Ishikawa (cell line): ENCODE data around the gene SPACA6.

Experiments
- CEBPB ChIP-seq: IDR thresholded peaks from 2 replicates; pipeline ENCODE4 v1.6.1; 2012
- CREB1 ChIP-seq: IDR thresholded peaks from 2 replicates; pipeline ENCODE4 v1.6.1; 2012; ENCODE audit warnings: low read depth
- EGR1 ChIP-seq: IDR thresholded peaks from 2 replicates; pipeline ENCODE4 v1.6.1; 2012
- EP300 ChIP-seq: IDR thresholded peaks from 2 replicates; pipeline ENCODE4 v1.6.1; 2012; ENCODE audit warnings: borderline replicate concordance
- MAX ChIP-seq: IDR thresholded peaks from 2 replicates; pipeline ENCODE4 v1.6.1; 2012
- RAD21 ChIP-seq: IDR thresholded peaks from 2 replicates; pipeline ENCODE4 v1.6.1; 2012; ENCODE audit warnings: low read depth
- REST ChIP-seq: IDR thresholded peaks from 2 replicates; pipeline ENCODE4 v1.6.1; 2012; ENCODE audit warnings: low read depth, mild to moderate bottlenecking
- TAF1 ChIP-seq: IDR thresholded peaks from 2 replicates; pipeline ENCODE4 v1.6.1; 2012; ENCODE audit warnings: low read depth, mild to moderate bottlenecking
- TCF12 ChIP-seq: IDR thresholded peaks from 2 replicates; pipeline ENCODE4 v1.6.1; 2012; ENCODE audit warnings: low read depth
- TEAD4 ChIP-seq: IDR thresholded peaks from 2 replicates; pipeline ENCODE4 v1.6.1; 2012
- YY1 ChIP-seq: IDR thresholded peaks from 2 replicates; pipeline ENCODE4 v1.6.1; 2012; ENCODE audit warnings: low read depth
- TF ChIP-seq, protein P1 (sequence below): IDR thresholded peaks from 2 replicates; pipeline ENCODE4 v1.6.1; 2012

DNA sequence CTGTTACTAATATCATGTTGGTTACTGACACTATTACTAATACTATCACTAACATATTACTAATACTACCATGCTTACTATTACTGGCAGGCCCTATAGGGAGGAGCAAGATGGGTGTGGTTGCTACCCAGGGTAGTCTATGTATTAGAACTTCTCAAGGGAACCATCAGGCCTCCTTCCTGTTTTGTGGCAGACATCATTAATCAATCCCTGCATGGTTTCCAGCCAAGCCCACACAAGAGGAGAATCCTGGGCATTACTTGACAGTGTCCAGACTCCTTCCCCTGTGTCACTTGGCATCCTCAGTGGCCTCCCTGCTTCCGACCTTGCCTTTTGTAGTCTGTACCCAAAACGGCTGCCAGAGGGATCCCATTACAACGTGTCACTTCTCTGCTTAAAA lies 21.7 kb downstream of the SPACA6 start:
- TF ChIP-seq MAX (no peak), TCF12 (no peak), EGR1 (no peak), RAD21 (no peak), YY1 (no peak), CEBPB (no peak), EP300 (no peak), TEAD4 (no peak), TAF1 (no peak), CREB1 (no peak), REST (no peak)
- TF ChIP-seq, protein P1, sequence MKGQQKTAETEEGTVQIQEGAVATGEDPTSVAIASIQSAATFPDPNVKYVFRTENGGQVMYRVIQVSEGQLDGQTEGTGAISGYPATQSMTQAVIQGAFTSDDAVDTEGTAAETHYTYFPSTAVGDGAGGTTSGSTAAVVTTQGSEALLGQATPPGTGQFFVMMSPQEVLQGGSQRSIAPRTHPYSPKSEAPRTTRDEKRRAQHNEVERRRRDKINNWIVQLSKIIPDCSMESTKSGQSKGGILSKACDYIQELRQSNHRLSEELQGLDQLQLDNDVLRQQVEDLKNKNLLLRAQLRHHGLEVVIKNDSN: no peak
